GM12878 (cell line): ENCODE results near the gene PTPN5. TPM values are rescaled to one million over a fixed set of nuclear protein-coding genes. Genes with fewer than 3 reads are reported as not detected.

ENCODE experiments used
- ATAC-seq: fragments of 200-7000 bp; cut with Tn5 transposase; 3 replicates; pipeline ENCODE4 v1.9.1; 2020; ENCODE audit warnings: mild to moderate bottlenecking, moderate library complexity
- BruUV-seq: library from RNA; stranded (reverse); fragments of 400-500 nt; replicated peaks from 2 replicates; lab custom pipeline; 2021; lab: Mats Ljungman, UMichigan
- CTCF ChIA-PET: fragments of 300-600 bp; sonication (Branson Sonifier 250); formaldehyde crosslinking; extraction: SDS; loops from one replicate; lab custom pipeline; 2021; ENCODE audit warnings: inconsistent platforms; lab: Yijun Ruan, JAX
- POLR2A ChIA-PET: fragments of 350-600 bp; formaldehyde crosslinking; extraction: SDS; loops from one replicate; lab custom pipeline; 2021; ENCODE audit warnings: inconsistent platforms; lab: Charles Lee
- RAD21 ChIA-PET: fragments of 300-600 bp; sonication (Branson Sonifier 250); formaldehyde crosslinking; loops from one replicate; lab custom pipeline; 2023; ENCODE audit warnings: antibody characterized with exemption; ENCODE audit not compliant: unreplicated experiment; lab: Charles Lee
- SMC1A ChIA-PET: fragments of 300-600 bp; sonication (Branson Sonifier 250); formaldehyde crosslinking; loops from one replicate; lab custom pipeline; 2023; ENCODE audit not compliant: unreplicated experiment, uncharacterized antibody; lab: Charles Lee
- DNase-seq: peaks from one replicate; pipeline ENCODE4 v3.0.0-alpha.2; 2011; ENCODE audit warnings: low read depth, low spot score
- FAIRE-seq: peaks from 3 replicates; lab custom pipeline; 2011; peaks lifted over from hg19 to GRCh38; lab: Jason Lieb, UNC
- H2AFZ ChIP-seq: 2 replicates; pipeline ENCODE4 v1.6.0; 2011; ENCODE audit warnings: low read depth, low read length, control low read depth; ENCODE audit not compliant: control insufficient read depth
- H3K27ac ChIP-seq: 2 replicates; pipeline ENCODE4 v1.5.1; 2011; ENCODE audit warnings: control low read depth; ENCODE audit not compliant: control insufficient read depth, insufficient read depth
- H3K27me3 ChIP-seq, 2 experiments: replicated peaks in 1 of 2; 2 replicates each; pipeline versions ENCODE4 v1.6.0 to v1.6.1; 2011; ENCODE audit warnings: low read length in 1 of 2; ENCODE audit not compliant: control insufficient read depth in 2 of 2, insufficient read depth in 2 of 2
- H3K36me3 ChIP-seq, 2 experiments: 2 replicates each; pipeline ENCODE4 v1.5.1; 2011; ENCODE audit warnings: low read length in 1 of 2; ENCODE audit not compliant: control insufficient read depth in 2 of 2, insufficient read depth in 2 of 2
- H3K4me1 ChIP-seq: 2 replicates; pipeline ENCODE4 v1.6.1; 2011; ENCODE audit warnings: mild to moderate bottlenecking, low read length, moderate library complexity, mixed read lengths; ENCODE audit not compliant: control insufficient read depth, insufficient read depth
- H3K4me2 ChIP-seq: 2 replicates; pipeline ENCODE4 v1.6.0; 2011; ENCODE audit warnings: control low read depth; ENCODE audit not compliant: control insufficient read depth, insufficient read depth
- H3K4me3 ChIP-seq: fragments of 200-600 bp; sonication (generic); 2 replicates; pipeline ENCODE4 v1.5.1; 2016
- H3K79me2 ChIP-seq: 2 replicates; pipeline ENCODE4 v1.6.0; 2011; ENCODE audit warnings: low read length; ENCODE audit not compliant: control insufficient read depth, insufficient read depth
- H3K9ac ChIP-seq: 2 replicates; pipeline ENCODE4 v1.8.0; 2011; ENCODE audit warnings: low read length, control low read depth, mixed read lengths; ENCODE audit not compliant: control insufficient read depth, insufficient read depth
- H3K9me3 ChIP-seq: replicated peaks from 3 replicates; pipeline ENCODE4 v1.5.1; 2011; ENCODE audit warnings: mild to moderate bottlenecking, low read length; ENCODE audit not compliant: control insufficient read depth, insufficient read depth
- H4K20me1 ChIP-seq: 2 replicates; pipeline ENCODE4 v1.6.0; 2011; ENCODE audit not compliant: control insufficient read depth, insufficient read depth
- EED ChIP-seq: sonication (generic); IDR thresholded peaks from 2 replicates; pipeline ENCODE4 v1.6.1; 2016; ENCODE audit warnings: antibody characterized with exemption, low read depth
- HDAC2 ChIP-seq: fragments of 200-600 bp; sonication (generic); IDR thresholded peaks from 2 replicates; pipeline ENCODE4 v1.6.1; 2017
- NFIC ChIP-seq: IDR thresholded peaks from 2 replicates; pipeline ENCODE4 v1.6.1; 2012; ENCODE audit warnings: low read depth, mild to moderate bottlenecking, inconsistent platforms, low read length, moderate library complexity
- NKRF ChIP-seq: fragments of 450-650 bp; conservative IDR thresholded peaks from 2 replicates; pipeline ENCODE4 v1.6.1; 2017; ENCODE audit warnings: mild to moderate bottlenecking, moderate library complexity
- RAD21 ChIP-seq: IDR thresholded peaks from 2 replicates; pipeline ENCODE4 v1.6.1; 2011; ENCODE audit warnings: mild to moderate bottlenecking, low read depth, low read length, moderate library complexity; ENCODE audit not compliant: insufficient read depth
- TAF1 ChIP-seq: IDR thresholded peaks from 2 replicates; pipeline ENCODE4 v1.6.1; 2011; ENCODE audit warnings: mild to moderate bottlenecking, low read depth, low read length, borderline replicate concordance
- USF1 ChIP-seq: IDR thresholded peaks from 2 replicates; pipeline ENCODE4 v1.6.1; 2011; ENCODE audit warnings: borderline replicate concordance, low read depth, mild to moderate bottlenecking, moderate library complexity, mixed read lengths, low read length; ENCODE audit not compliant: insufficient read depth; ENCODE audit errors: extremely low read length
- ZBTB33 ChIP-seq: fragments of 450-650 bp; IDR thresholded peaks from 2 replicates; pipeline ENCODE4 v1.6.1; 2017; ENCODE audit warnings: mild to moderate bottlenecking
- ZNF622 ChIP-seq: fragments of 450-650 bp; IDR thresholded peaks from 2 replicates; pipeline ENCODE4 v1.6.1; 2017; ENCODE audit warnings: mild to moderate bottlenecking, inconsistent platforms
- WGBS: methylation state at CpG from one replicate; pipeline ENCODE4 v1.1.6; 2016; ENCODE audit warnings: low lambda C conversion rate; ENCODE audit not compliant: insufficient replicate concordance, insufficient coverage; ENCODE audit errors: missing lambda C conversion rate; 5-methylcytosine and 5-hydroxymethylcytosine counted together
- in situ Hi-C: fragments of 300-500 bp; cut with MboI; formaldehyde crosslinking; loops from 9 replicates; pipeline ENCODE4 v1.14.3; 2018; ENCODE audit warnings: mixed read lengths
- intact Hi-C: fragments of 100-400 bp; cut with micrococcal nuclease; formaldehyde crosslinking; loops from one replicate; pipeline ENCODE4 v1.14.2; 2022; ENCODE audit not compliant: unreplicated experiment
- polyA plus RNA-seq, 11 experiments: library from polyadenylated mRNA; depleted of rRNA in 4 of 11; unstranded in 6 of 11; stranded (reverse) in 5 of 11; fragments of >200 nt; fragmentation: Nextera tagmentation in 4 of 11; fragmentation: Illumina TruSeq in 1 of 11; extraction: Ambion mirVana in 4 of 11; extraction: Trizol in 1 of 11; gene quantifications; 1 replicate in 1 of 11; 2 replicates in 10 of 11; pipeline versions ENCODE4 v1.2.1 to v1.2.3, GENCODE V29; 2011 to 2016; ENCODE audit warnings: inconsistent platforms in 2 of 11, missing spikeins in 2 of 11, low read depth in 1 of 11
- total RNA-seq, 4 experiments: library from RNA; depleted of rRNA in 3 of 4; stranded (reverse); fragments of >200 nt in 3 of 4; fragmentation: Illumina TruSeq in 1 of 4; extraction: Trizol in 1 of 4; gene quantifications; 2 replicates each; pipeline versions ENCODE4 v1.2.1 to v1.2.3, GENCODE V29; 2013 to 2021

Gene PTPN5
- total and polyA plus RNA-seq, 10 of the 15 experiments (the other 5 are each of a cell fraction or from before 2014, with no cell fraction given): 0.04 to 0.06 (median 0.05) TPM; not detected in 7

- Histone ChIP-seq H3K4me1 (peaks cover 6% of the 10 kb centered on the region; the same call in 1 of the 2 replicates), H3K27ac (no peak overlapping the region), H4K20me1 (no peaks in the 10 kb centered on the region), H3K9ac (no peak overlapping the region), H2AFZ (no peak overlapping the region), H3K27me3 (peaks cover 9 to 18% of the 10 kb centered on the region in 2 experiments), H3K9me3 (no peaks in the 10 kb centered on the region; the same call in 2 of the 3 replicates), H3K79me2 (no peaks in the 10 kb centered on the region), H3K36me3 (no peaks in the 10 kb centered on the region), H3K4me3 (no peak overlapping the region), H3K4me2 (no peak overlapping the region)
- FAIRE-seq (no peak), ATAC-seq (no peak), DNase-seq (no peak)
- SMC1A ChIA-PET: no interaction called here
- TF ChIP-seq ZBTB33 (no peak), EED (no peak), HDAC2 (no peak), RAD21 (no peak), NFIC (no peak), USF1 (no peak), TAF1 (no peak), NKRF (no peak), ZNF622 (no peak)
- in situ Hi-C loops (no loop called here), intact Hi-C loops (no loop called here)
- RAD21 ChIA-PET: no interaction called here
- WGBS: 59% methylated on average over 17 of the region's 17 CpGs
- CTCF ChIA-PET: interaction anchor here (1.4 kb wide), 2 partner anchors 20 to 26 kb away, joined by 3 to 5 read pairs; no protein-coding TSS in a partner anchor
- BruUV-seq: no TSS peak
- POLR2A ChIA-PET: no interaction called here
Observed at GRCh38 chr11:18701614-18702216, 89.9 kb downstream of the PTPN5 start.
